GM21381 (cell line): Measurements from ENCODE around the gene TMEM234.
A peak's percentile ranks its signal among the peaks of the same experiment; 100 is the strongest.
"Not testable (repeated sequence)": the region's sequence is repeated elsewhere in the genome, so short reads cannot be mapped to it uniquely, and the experiment has no call there.

Experiments used
- ATAC-seq: cut with Tn5 transposase; IDR thresholded peaks from one replicate; pipeline ENCODE4 v1.9.1; 2021; ENCODE audit warnings: mild to moderate bottlenecking, moderate library complexity; ENCODE audit not compliant: unreplicated experiment

The TMEM234 gene

GRCh38 chr1:32221980-32222755 lies at the start of gene TMEM234, which contains the start of gene EIF3I:
TSS of gene TMEM234 (minus strand) at chr1:32222353. CDS start at chr1:32222322, 31 bp downstream.
TSS of gene EIF3I (plus strand) at chr1:32222407. CDS start at chr1:32222442, 35 bp downstream.
- peak; percentile 93 for ATAC-seq

- ATAC-seq = no peak
Observed at GRCh38 chr1:32269744-32270143, 47.6 kb upstream of the TMEM234 start.

- no peak for ATAC-seq
Observed at GRCh38 chr1:32266921-32267591, 44.9 kb upstream of the TMEM234 start.

GRCh38 chr1:32265846-32266245 lies 43.7 kb upstream of the TMEM234 start:
- ATAC-seq = no peak

GRCh38 chr1:32263744-32264143 lies 41.6 kb upstream of the TMEM234 start:
- no peak for ATAC-seq

GRCh38 chr1:32263236-32263593 lies 41.1 kb upstream of the TMEM234 start:
- ATAC-seq = not testable (repeated sequence)

- ATAC-seq = no peak
Observed at GRCh38 chr1:32257227-32257508, 35.0 kb upstream of the TMEM234 start.

- no peak for ATAC-seq
Observed at GRCh38 chr1:32256473-32257226, 34.5 kb upstream of the TMEM234 start.

- ATAC-seq = no peak
Observed at GRCh38 chr1:32255072-32256071, 33.2 kb upstream of the TMEM234 start.

GRCh38 chr1:32250893-32251716 lies 29.0 kb upstream of the TMEM234 start, which contains the start of gene LCK:
TSS of gene LCK (plus strand) at chr1:32251265. CDS start at chr1:32274330, 23,065 bp downstream.
- ATAC-seq = no peak

- no peak for ATAC-seq
Observed at GRCh38 chr1:32249831-32250525, 27.8 kb upstream of the TMEM234 start.

- ATAC-seq = no peak
Observed at GRCh38 chr1:32247983-32248889, 26.1 kb upstream of the TMEM234 start.

- ATAC-seq = no peak
Observed at GRCh38 chr1:32247452-32247851, 25.3 kb upstream of the TMEM234 start.

GRCh38 chr1:32246888-32247273 lies 24.7 kb upstream of the TMEM234 start, which contains the start of gene FAM167B:
TSS of gene FAM167B (plus strand) at chr1:32247222. CDS start at chr1:32247422, 200 bp downstream.
- ATAC-seq = no peak

GRCh38 chr1:32242341-32242851 lies 20.2 kb upstream of the TMEM234 start:
- no peak for ATAC-seq

- peak; percentile 43 for ATAC-seq
Observed at GRCh38 chr1:32241001-32241763, 19.0 kb upstream of the TMEM234 start.
